ENCODE measurements around the gene LSR. TPM values are rescaled to one million over a fixed set of nuclear protein-coding genes. Genes with fewer than 3 reads are reported as not detected.
"Not testable (repeated sequence)": the region's sequence is repeated elsewhere in the genome, so short reads cannot be mapped to it uniquely, and the experiment has no call there.

The LSR gene
- total RNA-seq, 4 donors from 2014 or later, result 67.4 to 105 (median 80.8) TPM

DNA sequence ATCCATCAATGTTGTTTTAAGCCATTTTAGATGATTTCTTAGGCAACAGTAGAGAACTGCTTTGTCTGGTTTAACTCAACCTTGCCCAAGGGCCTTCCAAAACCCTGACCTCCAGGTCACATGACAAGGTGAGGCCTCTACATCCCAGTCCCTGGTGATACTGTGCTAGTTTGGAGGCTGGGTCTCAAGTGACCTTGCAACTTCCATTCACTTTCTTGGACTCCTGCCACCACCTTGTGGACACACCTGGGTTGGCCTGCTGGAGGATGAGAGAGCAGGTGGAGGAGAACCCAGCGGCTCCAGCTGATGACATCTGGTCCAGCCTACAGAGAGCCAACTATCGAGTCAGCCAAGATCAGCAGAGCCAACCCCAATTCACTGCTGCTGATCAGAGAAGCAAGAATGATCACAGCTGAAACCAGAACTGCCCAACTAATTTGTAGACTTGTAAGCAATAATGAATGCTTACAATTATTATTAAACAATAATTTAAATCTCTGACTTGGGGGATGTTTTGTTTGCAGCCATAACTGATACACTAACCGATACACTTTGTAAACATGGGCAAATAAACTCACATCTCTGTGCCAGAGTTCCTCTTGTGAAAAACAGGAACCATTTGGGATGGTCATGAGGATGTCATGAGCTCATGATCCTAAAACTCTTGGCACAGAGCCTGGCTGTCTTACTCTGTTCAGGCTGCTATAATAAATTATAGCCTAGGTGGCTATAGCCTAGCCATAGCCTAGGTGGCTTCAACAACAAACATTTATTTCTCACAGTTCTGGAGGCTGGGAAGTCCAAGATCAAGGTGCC, 31.8 kb upstream of the LSR start:
- no peak overlapping the region for H3K27ac ChIP-seq

GRCh38 chr19:35217649-35217990, 31.2 kb upstream of the LSR start:
- Histone ChIP-seq H3K9me3 (peaks cover 3% of the 10 kb centered on the region), H3K4me1 (peaks cover 16% of the 10 kb centered on the region), H3K27ac (no peak overlapping the region), H3K36me3 (no peaks in the 10 kb centered on the region), H3K27me3 (no peaks in the 10 kb centered on the region), H3K4me3 (no peak overlapping the region)
- DNase-seq (ENCODE audit: low spot score in 2 of 2), result no peak
- TF ChIP-seq POLR2AphosphoS5 (IDR thresholded peaks at IDR 0.05) (no peak), EP300 (IDR thresholded peaks at IDR 0.05) (no peak), POLR2A (IDR thresholded peaks at IDR 0.05) (no peak)
- TF ChIP-seq, protein P1, sequence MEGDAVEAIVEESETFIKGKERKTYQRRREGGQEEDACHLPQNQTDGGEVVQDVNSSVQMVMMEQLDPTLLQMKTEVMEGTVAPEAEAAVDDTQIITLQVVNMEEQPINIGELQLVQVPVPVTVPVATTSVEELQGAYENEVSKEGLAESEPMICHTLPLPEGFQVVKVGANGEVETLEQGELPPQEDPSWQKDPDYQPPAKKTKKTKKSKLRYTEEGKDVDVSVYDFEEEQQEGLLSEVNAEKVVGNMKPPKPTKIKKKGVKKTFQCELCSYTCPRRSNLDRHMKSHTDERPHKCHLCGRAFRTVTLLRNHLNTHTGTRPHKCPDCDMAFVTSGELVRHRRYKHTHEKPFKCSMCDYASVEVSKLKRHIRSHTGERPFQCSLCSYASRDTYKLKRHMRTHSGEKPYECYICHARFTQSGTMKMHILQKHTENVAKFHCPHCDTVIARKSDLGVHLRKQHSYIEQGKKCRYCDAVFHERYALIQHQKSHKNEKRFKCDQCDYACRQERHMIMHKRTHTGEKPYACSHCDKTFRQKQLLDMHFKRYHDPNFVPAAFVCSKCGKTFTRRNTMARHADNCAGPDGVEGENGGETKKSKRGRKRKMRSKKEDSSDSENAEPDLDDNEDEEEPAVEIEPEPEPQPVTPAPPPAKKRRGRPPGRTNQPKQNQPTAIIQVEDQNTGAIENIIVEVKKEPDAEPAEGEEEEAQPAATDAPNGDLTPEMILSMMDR (IDR thresholded peaks at IDR 0.05), result no peak

More for the DNA sequence above, 31.8 kb upstream of the LSR start:
- TF ChIP-seq EP300 (IDR thresholded peaks at IDR 0.05), result no peak
- TF ChIP-seq POLR2A (IDR thresholded peaks at IDR 0.05), result no peak
- no peak for TF ChIP-seq POLR2AphosphoS5 (IDR thresholded peaks at IDR 0.05)
- TF ChIP-seq, protein P1 (IDR thresholded peaks at IDR 0.05), result no peak
- Histone ChIP-seq H3K4me3 (no peak overlapping the region), H3K9me3 (peaks cover 3% of the 10 kb centered on the region), H3K36me3 (no peaks in the 10 kb centered on the region), H3K4me1 (peaks cover 16% of the 10 kb centered on the region), H3K27me3 (no peaks in the 10 kb centered on the region)
- WGBS, result 74% methylated on average over 3 of the region's 3 CpGs
- peak in 1 of 2 donors; percentile 44 for DNase-seq (ENCODE audit: low spot score in 2 of 2)

DNA sequence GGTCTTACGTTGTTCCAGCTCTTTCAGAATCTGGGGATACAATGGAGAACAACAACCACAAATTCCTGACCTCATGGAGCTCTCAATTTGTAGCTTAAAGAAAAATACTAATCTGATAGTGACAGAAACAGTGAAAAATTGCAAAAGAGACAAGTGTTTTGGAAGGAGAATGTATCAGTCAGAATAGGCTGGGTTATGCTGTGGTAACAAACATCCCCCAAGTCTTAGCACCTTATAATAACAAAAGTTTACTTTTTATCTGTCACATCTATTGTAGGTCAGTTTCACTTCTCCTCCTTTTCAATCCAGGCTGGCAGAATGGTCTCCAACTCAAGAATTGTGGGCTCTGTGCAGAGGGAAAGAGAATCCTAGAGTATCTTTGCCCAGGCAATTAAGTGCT, 29.8 kb upstream of the LSR start:
- DNase-seq (ENCODE audit: low spot score in 2 of 2), result no peak
- Histone ChIP-seq H3K27ac (no peak overlapping the region), H3K4me3 (no peak overlapping the region), H3K27me3 (no peaks in the 10 kb centered on the region), H3K36me3 (no peaks in the 10 kb centered on the region), H3K9me3 (peaks cover 3% of the 10 kb centered on the region), H3K4me1 (peaks cover 11% of the 10 kb centered on the region)
- WGBS, result 96% methylated on average over 1 of the region's 1 CpG
- TF ChIP-seq POLR2A (IDR thresholded peaks at IDR 0.05), result no peak
- TF ChIP-seq EP300 (IDR thresholded peaks at IDR 0.05), result no peak
- no peak for TF ChIP-seq POLR2AphosphoS5 (IDR thresholded peaks at IDR 0.05)
- TF ChIP-seq, protein P1 (IDR thresholded peaks at IDR 0.05), result no peak

- H3K36me3 ChIP-seq, result no peaks in the 10 kb centered on the region
- H3K27me3 ChIP-seq, result no peaks in the 10 kb centered on the region
- H3K27ac ChIP-seq, result no peak overlapping the region
- H3K4me3 ChIP-seq, result no peak overlapping the region
- H3K4me1 ChIP-seq, result peaks cover 18% of the 10 kb centered on the region
- H3K9me3 ChIP-seq, result peaks cover 3% of the 10 kb centered on the region
- TF ChIP-seq EP300 (IDR thresholded peaks at IDR 0.05) (no peak), POLR2A (IDR thresholded peaks at IDR 0.05) (no peak), POLR2AphosphoS5 (IDR thresholded peaks at IDR 0.05) (no peak)
- TF ChIP-seq, protein P1 (IDR thresholded peaks at IDR 0.05), result no peak
- 62% methylated on average over 3 of the region's 3 CpGs for WGBS
- DNase-seq (ENCODE audit: low spot score in 2 of 2), result peak in 1 of 2 donors; percentile 26
Observed at GRCh38 chr19:35220315-35220921, 28.4 kb upstream of the LSR start.

DNA sequence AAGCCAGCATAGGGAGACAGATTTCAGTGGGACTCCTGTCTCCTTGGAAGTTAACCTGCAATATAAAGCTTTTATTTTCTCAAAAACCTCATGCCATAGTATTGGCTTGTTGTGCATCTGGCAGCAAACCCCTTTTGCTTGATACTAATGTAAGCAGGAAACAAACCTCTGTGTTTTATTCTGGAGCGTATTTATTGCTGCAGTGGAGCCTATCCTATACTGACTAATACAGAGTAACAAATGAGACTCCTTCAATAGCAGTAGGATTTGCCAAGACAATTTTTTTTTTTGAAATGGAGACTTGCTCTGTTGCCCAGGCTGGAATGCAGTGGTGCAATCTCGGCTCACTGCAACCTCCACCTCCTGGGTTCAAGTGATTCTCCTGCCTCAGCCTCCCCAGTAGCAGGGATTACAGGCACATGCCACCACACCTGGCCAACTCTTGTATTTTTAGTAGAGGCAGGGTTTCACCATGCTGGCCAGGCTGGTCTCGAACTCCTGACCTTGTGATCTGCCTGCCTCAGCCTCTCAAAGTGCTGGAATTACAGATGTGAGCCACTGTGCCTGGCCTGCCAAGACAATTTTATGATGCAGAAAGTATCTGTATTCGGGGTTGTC, 27.7 kb upstream of the LSR start:
- DNase-seq (ENCODE audit: low spot score in 2 of 2), result peak in 1 of 2 donors; percentile 40
- not testable (repeated sequence) for H3K4me3 ChIP-seq, H3K36me3 ChIP-seq, H3K9me3 ChIP-seq, H3K27me3 ChIP-seq, H3K27ac ChIP-seq
- WGBS, result 85% methylated on average over 4 of the region's 4 CpGs
- peaks cover 22% of the 10 kb centered on the region for H3K4me1 ChIP-seq

Measured in suprapubic skin (tissue), 4 donors.